GM18909 (cell line): ENCODE data around the gene RNFT2.
A peak's percentile ranks its signal among the peaks of the same experiment; 100 is the strongest.

Source experiments
- ATAC-seq: cut with Tn5 transposase; IDR thresholded peaks from one replicate; pipeline ENCODE4 v1.9.1; 2021; ENCODE audit warnings: mild to moderate bottlenecking; ENCODE audit not compliant: unreplicated experiment, poor library complexity

The RNFT2 gene

GRCh38 chr12:116863275-116863767, 125.2 kb downstream of the RNFT2 start:
- no peak for ATAC-seq

GRCh38 chr12:116864371-116865160, 126.5 kb downstream of the RNFT2 start:
- no peak for ATAC-seq

GRCh38 chr12:116867523-116867922, 129.4 kb downstream of the RNFT2 start:
- ATAC-seq = no peak

GRCh38 chr12:116870306-116870705, 132.2 kb downstream of the RNFT2 start:
- ATAC-seq = no peak

- ATAC-seq = no peak
Measured at GRCh38 chr12:116874324-116874995, 136.3 kb downstream of the RNFT2 start.

GRCh38 chr12:116876151-116876869, 138.2 kb downstream of the RNFT2 start:
- no peak for ATAC-seq

GRCh38 chr12:116878567-116879508, 140.7 kb downstream of the RNFT2 start:
- no peak for ATAC-seq

- ATAC-seq = no peak
Measured at GRCh38 chr12:116879509-116880212, 141.5 kb downstream of the RNFT2 start.

- no peak for ATAC-seq
Measured at GRCh38 chr12:116880213-116880816, 142.2 kb downstream of the RNFT2 start.

- ATAC-seq = peak; percentile 72
Measured at GRCh38 chr12:116880817-116881324, 142.8 kb downstream of the RNFT2 start.

- ATAC-seq = peak; percentile 20
Measured at GRCh38 chr12:116881325-116881876, 143.3 kb downstream of the RNFT2 start, which contains the start of gene HRK. Gene HRK, minus strand, starts transcription at chr12:116881441. Its CDS starts 134 bp downstream, at chr12:116881307.

GRCh38 chr12:116881877-116882507, 143.9 kb downstream of the RNFT2 start:
- ATAC-seq = no peak

- ATAC-seq = no peak
Measured at GRCh38 chr12:116882742-116883141, 144.6 kb downstream of the RNFT2 start.

- ATAC-seq = no peak
Measured at GRCh38 chr12:116884871-116885270, 146.8 kb downstream of the RNFT2 start.

GRCh38 chr12:116885491-116885890, 147.4 kb downstream of the RNFT2 start:
- no peak for ATAC-seq

- ATAC-seq = no peak
Measured at GRCh38 chr12:116887244-116887643, 149.1 kb downstream of the RNFT2 start.

GRCh38 chr12:116887897-116888296, 149.8 kb downstream of the RNFT2 start:
- no peak for ATAC-seq

- ATAC-seq = no peak
Measured at GRCh38 chr12:116890330-116890729, 152.2 kb downstream of the RNFT2 start.
